Osteoblast (primary cell): ENCODE measurements around the gene CLEC20A. TPM values are rescaled to one million over a fixed set of nuclear protein-coding genes. Genes with fewer than 3 reads are reported as not detected.

Experiments
- DNase-seq: peaks from one replicate; pipeline ENCODE4 v3.0.0; 2011; ENCODE audit warnings: low spot score, mixed read lengths; ENCODE audit not compliant: insufficient read length; ENCODE audit errors: missing footprints
- H2AFZ ChIP-seq: 2 replicates; pipeline ENCODE4 v1.6.0; 2011; ENCODE audit warnings: mild to moderate bottlenecking, low read length
- H3K27ac ChIP-seq: 2 replicates; pipeline ENCODE4 v1.5.1; 2011; ENCODE audit warnings: mild to moderate bottlenecking, low read depth, low read length, moderate library complexity
- H3K27me3 ChIP-seq: 2 replicates; pipeline ENCODE4 v1.6.0; 2012; ENCODE audit warnings: mild to moderate bottlenecking, control low read depth, inconsistent platforms, low read length, moderate library complexity; ENCODE audit not compliant: insufficient read depth
- H3K36me3 ChIP-seq: 2 replicates; pipeline ENCODE4 v1.5.1; 2011; ENCODE audit warnings: mild to moderate bottlenecking, low read length, control low read depth, moderate library complexity; ENCODE audit not compliant: insufficient read depth
- H3K4me1 ChIP-seq: 2 replicates; pipeline ENCODE4 v1.5.1; 2011; ENCODE audit warnings: mild to moderate bottlenecking, low read length, control low read depth, moderate library complexity; ENCODE audit not compliant: insufficient read depth
- H3K4me2 ChIP-seq: 2 replicates; pipeline ENCODE4 v1.6.0; 2011; ENCODE audit warnings: mild to moderate bottlenecking, low read length; ENCODE audit not compliant: insufficient read depth
- H3K4me3 ChIP-seq: fragments of 200-600 bp; sonication (generic); 3 replicates; pipeline ENCODE4 v1.5.1; 2012; ENCODE audit warnings: mild to moderate bottlenecking, low read length, inconsistent platforms; ENCODE audit not compliant: insufficient read depth
- H3K79me2 ChIP-seq: 2 replicates; pipeline ENCODE4 v1.6.0; 2012; ENCODE audit warnings: mild to moderate bottlenecking, low read length, control low read depth, inconsistent platforms; ENCODE audit not compliant: insufficient read depth
- H3K9me3 ChIP-seq: 2 replicates; pipeline ENCODE4 v1.5.1; 2011; ENCODE audit warnings: low read depth, low read length, control low read depth
- H4K20me1 ChIP-seq: 2 replicates; pipeline ENCODE4 v1.6.0; 2012; ENCODE audit warnings: mild to moderate bottlenecking, low read length, control low read depth; ENCODE audit not compliant: insufficient read depth
- total RNA-seq: library from RNA; depleted of rRNA; stranded (reverse); fragments of >200 nt; gene quantifications from 2 replicates; pipeline ENCODE4 v1.2.3, GENCODE V29; 2012
- TF ChIP-seq, protein P1 (sequence below): IDR thresholded peaks from 2 replicates; pipeline ENCODE4 v1.5.1; 2011; ENCODE audit warnings: mild to moderate bottlenecking, low read depth, low read length, moderate library complexity; ENCODE audit errors: extremely low read depth

The CLEC20A gene
- total RNA-seq, 1 donor: under 0.01 TPM

- H3K79me2 ChIP-seq: no peaks in the 10 kb centered on the region
- H3K9me3 ChIP-seq: no peaks in the 10 kb centered on the region
- H3K4me3 ChIP-seq: peak overlapping the region; percentile 57
- H2AFZ ChIP-seq: peak overlapping the region; percentile 39
- peaks cover 4% of the 10 kb centered on the region for H3K4me1 ChIP-seq
- H4K20me1 ChIP-seq: no peaks in the 10 kb centered on the region
- H3K27me3 ChIP-seq: no peaks in the 10 kb centered on the region
- TF ChIP-seq, protein P1, sequence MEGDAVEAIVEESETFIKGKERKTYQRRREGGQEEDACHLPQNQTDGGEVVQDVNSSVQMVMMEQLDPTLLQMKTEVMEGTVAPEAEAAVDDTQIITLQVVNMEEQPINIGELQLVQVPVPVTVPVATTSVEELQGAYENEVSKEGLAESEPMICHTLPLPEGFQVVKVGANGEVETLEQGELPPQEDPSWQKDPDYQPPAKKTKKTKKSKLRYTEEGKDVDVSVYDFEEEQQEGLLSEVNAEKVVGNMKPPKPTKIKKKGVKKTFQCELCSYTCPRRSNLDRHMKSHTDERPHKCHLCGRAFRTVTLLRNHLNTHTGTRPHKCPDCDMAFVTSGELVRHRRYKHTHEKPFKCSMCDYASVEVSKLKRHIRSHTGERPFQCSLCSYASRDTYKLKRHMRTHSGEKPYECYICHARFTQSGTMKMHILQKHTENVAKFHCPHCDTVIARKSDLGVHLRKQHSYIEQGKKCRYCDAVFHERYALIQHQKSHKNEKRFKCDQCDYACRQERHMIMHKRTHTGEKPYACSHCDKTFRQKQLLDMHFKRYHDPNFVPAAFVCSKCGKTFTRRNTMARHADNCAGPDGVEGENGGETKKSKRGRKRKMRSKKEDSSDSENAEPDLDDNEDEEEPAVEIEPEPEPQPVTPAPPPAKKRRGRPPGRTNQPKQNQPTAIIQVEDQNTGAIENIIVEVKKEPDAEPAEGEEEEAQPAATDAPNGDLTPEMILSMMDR: no peak
- H3K36me3 ChIP-seq: no peaks in the 10 kb centered on the region
- H3K27ac ChIP-seq: no peak overlapping the region
- peak overlapping the region; percentile 62 for H3K4me2 ChIP-seq
- peak; percentile 91 for DNase-seq
Observed at GRCh38 chr1:178486100-178487069, 10.4 kb downstream of the CLEC20A start.

GRCh38 chr1:178485541-178485981, 11.2 kb downstream of the CLEC20A start:
- TF ChIP-seq, protein P1: no peak
- Histone ChIP-seq H2AFZ (no peak overlapping the region), H3K4me3 (no peak overlapping the region), H3K9me3 (no peaks in the 10 kb centered on the region), H3K79me2 (no peaks in the 10 kb centered on the region), H3K4me2 (no peak overlapping the region), H3K4me1 (peaks cover 4% of the 10 kb centered on the region), H3K36me3 (no peaks in the 10 kb centered on the region), H3K27ac (no peak overlapping the region), H3K27me3 (no peaks in the 10 kb centered on the region), H4K20me1 (no peaks in the 10 kb centered on the region)
- peak; percentile 66 for DNase-seq

DNA sequence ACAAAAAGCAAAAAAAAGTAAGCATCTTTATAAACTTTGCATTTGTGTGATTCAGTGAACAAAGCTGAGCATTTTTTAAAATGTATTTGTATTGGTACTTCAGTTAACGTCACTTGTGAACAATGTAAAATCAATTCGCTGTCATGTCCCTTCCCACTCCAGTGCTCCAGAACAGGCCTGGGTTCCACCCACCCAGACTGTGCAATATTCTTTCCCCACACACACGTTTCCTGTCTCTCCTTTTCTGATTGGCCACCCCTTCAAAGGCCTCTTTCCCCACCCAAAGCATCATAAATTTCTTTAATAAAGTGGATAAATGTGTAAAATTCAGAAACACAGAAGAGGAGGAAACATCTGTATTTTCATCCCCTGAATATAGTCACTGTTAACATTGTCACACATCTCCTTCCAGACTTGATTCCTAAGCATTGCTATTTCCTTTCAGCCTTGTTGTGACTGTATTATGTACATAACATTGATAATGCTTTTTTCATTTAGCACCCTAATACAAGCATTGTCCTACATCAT, 12.0 kb downstream of the CLEC20A start:
- Histone ChIP-seq H4K20me1 (no peaks in the 10 kb centered on the region), H3K4me3 (no peak overlapping the region), H3K27me3 (no peaks in the 10 kb centered on the region), H3K9me3 (no peaks in the 10 kb centered on the region), H3K27ac (no peak overlapping the region), H2AFZ (no peak overlapping the region), H3K4me1 (peaks cover 4% of the 10 kb centered on the region), H3K36me3 (no peaks in the 10 kb centered on the region), H3K79me2 (no peaks in the 10 kb centered on the region), H3K4me2 (no peak overlapping the region)
- DNase-seq: no peak
- TF ChIP-seq, protein P1: no peak
